WI38 (cell line): Measurements from ENCODE around the gene MAD2L1BP.

Experiments
- H3K4me3 ChIP-seq: 2 replicates; pipeline ENCODE4 v1.5.1; 2011; ENCODE audit warnings: low read depth, mild to moderate bottlenecking, control low read depth, low read length
- TF ChIP-seq, protein P1 (sequence below): IDR thresholded peaks from 2 replicates; pipeline ENCODE4 v1.5.1; 2012; ENCODE audit warnings: low read depth, mild to moderate bottlenecking, control low read depth, low read length

MAD2L1BP gene

DNA sequence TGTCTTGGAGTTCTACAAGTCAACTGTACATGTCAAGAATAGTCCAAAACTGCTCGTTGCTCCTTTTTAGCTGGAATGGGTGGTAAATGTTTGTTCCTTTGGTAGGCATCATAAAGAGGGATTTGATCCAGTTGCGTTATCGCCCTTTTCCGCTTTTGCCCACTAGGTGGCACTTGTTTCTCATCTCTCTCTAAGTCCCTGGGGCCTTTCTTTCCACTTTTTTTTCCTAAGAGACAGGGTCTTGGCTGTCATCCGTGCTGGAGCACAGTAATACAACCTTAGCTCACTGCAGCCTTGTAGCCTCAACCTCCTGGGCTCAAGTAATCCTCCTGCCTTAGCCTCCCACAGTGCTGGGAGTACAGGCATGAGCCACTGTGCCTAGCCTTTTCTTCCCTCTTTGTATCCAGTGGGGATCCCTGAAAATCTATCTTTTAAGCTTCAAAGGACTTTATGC lies 27.3 kb upstream of the MAD2L1BP start:
- TF ChIP-seq, protein P1, sequence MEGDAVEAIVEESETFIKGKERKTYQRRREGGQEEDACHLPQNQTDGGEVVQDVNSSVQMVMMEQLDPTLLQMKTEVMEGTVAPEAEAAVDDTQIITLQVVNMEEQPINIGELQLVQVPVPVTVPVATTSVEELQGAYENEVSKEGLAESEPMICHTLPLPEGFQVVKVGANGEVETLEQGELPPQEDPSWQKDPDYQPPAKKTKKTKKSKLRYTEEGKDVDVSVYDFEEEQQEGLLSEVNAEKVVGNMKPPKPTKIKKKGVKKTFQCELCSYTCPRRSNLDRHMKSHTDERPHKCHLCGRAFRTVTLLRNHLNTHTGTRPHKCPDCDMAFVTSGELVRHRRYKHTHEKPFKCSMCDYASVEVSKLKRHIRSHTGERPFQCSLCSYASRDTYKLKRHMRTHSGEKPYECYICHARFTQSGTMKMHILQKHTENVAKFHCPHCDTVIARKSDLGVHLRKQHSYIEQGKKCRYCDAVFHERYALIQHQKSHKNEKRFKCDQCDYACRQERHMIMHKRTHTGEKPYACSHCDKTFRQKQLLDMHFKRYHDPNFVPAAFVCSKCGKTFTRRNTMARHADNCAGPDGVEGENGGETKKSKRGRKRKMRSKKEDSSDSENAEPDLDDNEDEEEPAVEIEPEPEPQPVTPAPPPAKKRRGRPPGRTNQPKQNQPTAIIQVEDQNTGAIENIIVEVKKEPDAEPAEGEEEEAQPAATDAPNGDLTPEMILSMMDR: peak; percentile 78
- H3K4me3 ChIP-seq: no peak overlapping the region

DNA sequence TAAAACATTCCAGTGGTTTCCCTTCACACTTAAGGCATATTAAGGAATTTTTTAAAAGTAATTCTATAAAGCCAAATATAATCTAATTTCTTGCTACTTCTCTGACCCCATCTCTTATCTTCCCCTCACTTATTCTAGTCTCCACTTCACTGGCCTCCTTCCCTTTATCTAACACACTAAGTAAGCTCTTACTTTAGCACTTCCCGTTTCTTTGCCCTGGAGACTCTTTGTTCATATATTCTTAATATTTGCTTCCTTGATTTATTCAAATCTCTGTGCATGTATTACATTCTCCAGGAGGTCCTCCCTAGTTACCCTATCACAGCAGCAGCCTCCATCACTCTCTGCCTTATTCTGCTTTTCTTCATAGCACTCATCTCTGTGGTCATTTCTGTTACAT lies 26.8 kb upstream of the MAD2L1BP start:
- TF ChIP-seq, protein P1: no peak

DNA sequence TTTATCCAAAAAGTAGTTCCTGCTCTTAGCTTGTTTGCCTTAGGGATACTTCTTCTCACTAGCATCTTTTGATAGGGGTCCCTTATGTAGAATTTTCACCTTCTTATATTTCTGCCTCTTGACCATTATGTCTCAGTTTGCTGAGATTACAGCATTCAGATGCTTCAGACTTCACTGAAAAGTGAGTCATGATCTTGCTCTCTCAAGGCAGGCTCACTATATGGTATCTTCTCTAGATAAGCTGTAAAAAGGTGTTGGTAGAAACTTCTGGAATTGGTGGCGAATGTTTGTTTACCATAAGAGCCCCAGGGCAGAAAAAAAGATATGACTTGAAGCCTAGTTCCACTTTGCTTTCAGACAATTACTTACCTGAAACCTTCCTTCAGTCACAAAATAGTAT lies 26.2 kb upstream of the MAD2L1BP start:
- TF ChIP-seq, protein P1: no peak
- H3K4me3 ChIP-seq: no peak overlapping the region

More for the DNA sequence above, 26.8 kb upstream of the MAD2L1BP start:
- no peak overlapping the region for H3K4me3 ChIP-seq

DNA sequence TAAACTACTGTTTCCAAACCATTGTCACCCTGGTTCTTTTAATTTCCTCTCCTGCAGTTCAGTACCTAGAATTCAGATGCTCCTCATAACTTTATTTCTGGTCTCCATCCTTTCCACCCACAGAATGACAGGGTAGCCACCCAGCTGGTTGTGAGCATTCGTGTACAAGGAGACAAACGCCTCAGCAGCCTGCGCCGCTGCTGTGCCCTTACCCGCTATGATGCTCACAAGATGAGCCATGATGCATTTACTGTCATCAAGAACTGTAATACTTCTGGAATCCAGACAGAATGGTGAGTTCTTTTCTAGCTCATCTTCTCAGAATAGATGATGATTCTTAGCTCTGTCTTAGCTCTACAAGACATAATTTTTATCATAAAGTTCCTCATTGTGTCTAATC lies 25.2 kb upstream of the MAD2L1BP start:
- no peak overlapping the region for H3K4me3 ChIP-seq
- TF ChIP-seq, protein P1: no peak

DNA sequence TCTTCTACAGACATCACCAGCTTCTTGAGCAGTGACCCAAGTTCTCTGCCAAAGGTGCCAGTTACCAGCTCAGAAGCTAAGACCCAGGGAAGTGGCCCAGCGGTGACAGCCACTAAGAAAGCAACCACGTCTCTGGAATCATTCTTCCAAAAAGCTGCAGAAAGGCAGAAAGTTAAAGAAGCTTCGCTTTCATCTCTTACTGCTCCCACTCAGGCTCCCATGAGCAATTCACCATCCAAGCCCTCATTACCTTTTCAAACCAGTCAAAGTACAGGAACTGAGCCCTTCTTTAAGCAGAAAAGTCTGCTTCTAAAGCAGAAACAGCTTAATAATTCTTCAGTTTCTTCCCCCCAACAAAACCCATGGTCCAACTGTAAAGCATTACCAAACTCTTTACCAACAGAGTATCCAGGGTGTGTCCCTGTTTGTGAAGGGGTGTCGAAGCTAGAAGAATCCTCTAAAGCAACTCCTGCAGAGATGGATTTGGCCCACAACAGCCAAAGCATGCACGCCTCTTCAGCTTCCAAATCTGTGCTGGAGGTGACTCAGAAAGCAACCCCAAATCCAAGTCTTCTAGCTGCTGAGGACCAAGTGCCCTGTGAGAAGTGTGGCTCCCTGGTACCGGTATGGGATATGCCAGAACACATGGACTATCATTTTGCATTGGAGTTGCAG lies 21.8 kb upstream of the MAD2L1BP start:
- H3K4me3 ChIP-seq: no peak overlapping the region
- TF ChIP-seq, protein P1: no peak

DNA sequence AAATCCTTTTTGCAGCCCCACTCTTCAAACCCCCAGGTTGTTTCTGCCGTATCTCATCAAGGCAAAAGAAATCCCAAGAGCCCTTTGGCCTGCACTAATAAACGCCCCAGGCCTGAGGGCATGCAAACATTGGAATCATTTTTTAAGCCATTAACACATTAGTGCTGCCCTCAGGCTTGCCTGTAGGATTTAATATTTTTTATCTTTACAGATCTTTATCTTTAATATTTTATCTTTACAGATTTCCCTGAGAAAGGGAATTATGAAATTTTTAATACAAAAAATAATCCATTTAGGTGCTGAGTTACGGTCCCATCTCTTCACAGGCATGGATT lies 21.3 kb upstream of the MAD2L1BP start:
- TF ChIP-seq, protein P1: no peak
- H3K4me3 ChIP-seq: no peak overlapping the region

DNA sequence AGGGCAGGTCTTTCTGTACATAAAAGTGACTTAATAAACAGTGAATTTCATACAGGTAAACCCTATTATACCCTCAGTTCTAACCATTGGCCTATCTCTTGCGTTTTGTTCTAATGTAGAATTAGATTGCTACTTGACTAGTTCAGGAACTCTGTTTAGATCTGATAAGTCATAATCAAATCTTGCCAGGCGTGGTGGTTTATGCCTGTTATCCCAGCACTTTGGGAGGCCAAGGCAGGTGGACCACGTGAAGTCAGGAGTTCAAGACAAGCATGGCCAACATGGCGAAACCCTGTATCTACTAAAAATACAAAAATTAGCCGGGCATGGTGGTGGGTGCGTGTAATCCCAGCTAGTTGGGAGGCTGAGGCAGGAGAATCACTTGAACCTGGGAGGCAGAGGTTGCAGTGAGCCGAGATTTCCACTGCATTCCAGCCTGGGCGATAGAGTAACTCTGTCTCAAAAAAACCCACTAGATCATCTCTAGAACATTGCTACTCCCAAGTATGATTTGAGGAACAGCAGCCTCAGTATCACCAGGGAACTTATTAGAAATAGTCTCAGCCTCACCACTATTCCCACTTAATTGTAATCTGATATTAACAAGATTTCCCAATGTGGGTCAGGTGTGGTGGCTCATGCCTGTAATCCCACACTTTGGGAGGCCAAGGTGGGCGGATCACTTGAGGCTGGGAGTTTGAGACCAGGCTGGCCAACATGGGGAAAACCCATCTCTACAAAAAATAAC lies 18.7 kb upstream of the MAD2L1BP start:
- no peak overlapping the region for H3K4me3 ChIP-seq
- TF ChIP-seq, protein P1: no peak
